ENCODE data around the gene CHRDL2.

DNA sequence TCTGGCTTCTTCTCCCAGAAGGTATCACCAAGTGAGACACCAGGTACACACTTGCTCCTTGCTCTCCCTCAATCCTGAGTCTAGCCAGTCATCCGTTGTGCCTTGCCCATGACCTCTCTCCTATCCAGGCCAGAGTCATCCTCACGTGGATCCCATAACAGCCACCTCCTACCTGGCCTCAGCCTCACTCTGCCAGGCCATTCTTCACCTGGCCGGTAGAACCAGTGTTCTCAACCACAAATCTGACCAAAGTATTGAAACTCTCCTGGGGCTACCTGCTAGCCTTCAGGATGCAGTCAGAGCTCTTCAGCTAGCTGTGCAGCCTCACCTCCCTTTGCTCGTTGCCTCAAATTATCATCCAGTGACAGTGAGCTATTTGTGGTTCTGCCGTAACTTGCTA is 37.7 kb downstream of the CHRDL2 start:
- no peak for TF ChIP-seq POLR2AphosphoS5 (IDR thresholded peaks at IDR 0.05)
- TF ChIP-seq, protein P1, sequence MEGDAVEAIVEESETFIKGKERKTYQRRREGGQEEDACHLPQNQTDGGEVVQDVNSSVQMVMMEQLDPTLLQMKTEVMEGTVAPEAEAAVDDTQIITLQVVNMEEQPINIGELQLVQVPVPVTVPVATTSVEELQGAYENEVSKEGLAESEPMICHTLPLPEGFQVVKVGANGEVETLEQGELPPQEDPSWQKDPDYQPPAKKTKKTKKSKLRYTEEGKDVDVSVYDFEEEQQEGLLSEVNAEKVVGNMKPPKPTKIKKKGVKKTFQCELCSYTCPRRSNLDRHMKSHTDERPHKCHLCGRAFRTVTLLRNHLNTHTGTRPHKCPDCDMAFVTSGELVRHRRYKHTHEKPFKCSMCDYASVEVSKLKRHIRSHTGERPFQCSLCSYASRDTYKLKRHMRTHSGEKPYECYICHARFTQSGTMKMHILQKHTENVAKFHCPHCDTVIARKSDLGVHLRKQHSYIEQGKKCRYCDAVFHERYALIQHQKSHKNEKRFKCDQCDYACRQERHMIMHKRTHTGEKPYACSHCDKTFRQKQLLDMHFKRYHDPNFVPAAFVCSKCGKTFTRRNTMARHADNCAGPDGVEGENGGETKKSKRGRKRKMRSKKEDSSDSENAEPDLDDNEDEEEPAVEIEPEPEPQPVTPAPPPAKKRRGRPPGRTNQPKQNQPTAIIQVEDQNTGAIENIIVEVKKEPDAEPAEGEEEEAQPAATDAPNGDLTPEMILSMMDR (IDR thresholded peaks at IDR 0.05): no peak

Data from breast epithelium (tissue), 3 donors.